Liver (tissue), 9 donors: ENCODE measurements around the gene BEGAIN. TPM values are rescaled to one million over a fixed set of nuclear protein-coding genes. Genes with fewer than 3 reads are reported as not detected.

Experiments
- DNase-seq: peaks from one replicate; pipeline ENCODE4 v3.0.0-alpha.2; 2017; ENCODE audit warnings: low spot score
- H3K27ac ChIP-seq, 2 donors: one replicate each; pipeline ENCODE4 v1.7.0; 2013; ENCODE audit warnings: inconsistent platforms in 2 of 2, low read length in 2 of 2, control low read depth in 1 of 2, low read depth in 1 of 2, mild to moderate bottlenecking in 1 of 2
- H3K27me3 ChIP-seq, 4 donors: one replicate each; pipeline versions ENCODE4 v1.6.1 to v1.7.0; 2013; ENCODE audit warnings: low read length in 3 of 4, inconsistent platforms in 1 of 4, mild to moderate bottlenecking in 1 of 4, moderate library complexity in 1 of 4; ENCODE audit not compliant: control insufficient read depth in 4 of 4, insufficient read depth in 4 of 4
- H3K36me3 ChIP-seq, 4 donors: one replicate each; pipeline versions ENCODE4 v1.6.1 to v1.7.0; 2013; ENCODE audit warnings: low read length in 3 of 4, mild to moderate bottlenecking in 3 of 4, low read depth in 1 of 4, moderate library complexity in 1 of 4; ENCODE audit not compliant: control insufficient read depth in 4 of 4, insufficient read depth in 3 of 4
- H3K4me1 ChIP-seq, 4 donors: one replicate each; pipeline versions ENCODE4 v1.6.1 to v1.7.0; 2013; ENCODE audit warnings: low read length in 3 of 4, mild to moderate bottlenecking in 3 of 4, moderate library complexity in 1 of 4; ENCODE audit not compliant: control insufficient read depth in 4 of 4, insufficient read depth in 4 of 4
- H3K4me3 ChIP-seq, 3 donors: one replicate each; pipeline versions ENCODE4 v1.6.1 to v1.7.0; 2013; ENCODE audit warnings: low read length in 3 of 3, control low read depth in 1 of 3, low read depth in 1 of 3, mild to moderate bottlenecking in 1 of 3
- H3K9ac ChIP-seq, 2 donors: one replicate each; pipeline ENCODE4 v1.7.0; 2013; ENCODE audit warnings: low read length in 2 of 2, mild to moderate bottlenecking in 2 of 2, moderate library complexity in 2 of 2, control low read depth in 1 of 2, low read depth in 1 of 2
- H3K9me3 ChIP-seq, 4 donors: one replicate each; pipeline versions ENCODE4 v1.6.1 to v1.7.0; 2013; ENCODE audit warnings: low read length in 3 of 4; ENCODE audit not compliant: control insufficient read depth in 4 of 4
- FOXA1 ChIP-seq: IDR thresholded peaks from 2 replicates; pipeline ENCODE4 v1.6.1; 2016; ENCODE audit warnings: antibody characterized with exemption
- GABPA ChIP-seq, 2 donors: IDR thresholded peaks in 1 of 2; conservative IDR thresholded peaks in 1 of 2; 2 replicates each; pipeline ENCODE4 v1.6.1; 2016; ENCODE audit warnings: antibody characterized with exemption in 2 of 2, mild to moderate bottlenecking in 1 of 2, moderate library complexity in 1 of 2
- HNF4A ChIP-seq, 2 donors: conservative IDR thresholded peaks; 2 replicates each; pipeline ENCODE4 v1.6.1; 2016; ENCODE audit warnings: antibody characterized with exemption in 2 of 2, mild to moderate bottlenecking in 2 of 2
- JUND ChIP-seq, 2 donors: IDR thresholded peaks; 2 replicates each; pipeline ENCODE4 v1.6.1; 2016; ENCODE audit warnings: antibody characterized with exemption in 2 of 2
- NR2F2 ChIP-seq: IDR thresholded peaks from 2 replicates; pipeline ENCODE4 v1.6.1; 2016; ENCODE audit warnings: antibody characterized with exemption
- RXRA ChIP-seq, 2 donors: IDR thresholded peaks; 2 replicates each; pipeline ENCODE4 v1.6.1; 2017 to 2018; ENCODE audit warnings: antibody characterized with exemption in 2 of 2, mild to moderate bottlenecking in 1 of 2
- SP1 ChIP-seq: IDR thresholded peaks from 2 replicates; pipeline ENCODE4 v1.6.1; 2018; ENCODE audit warnings: antibody characterized with exemption, mild to moderate bottlenecking
- TAF1 ChIP-seq: conservative IDR thresholded peaks from 2 replicates; pipeline ENCODE4 v1.6.1; 2016; ENCODE audit warnings: antibody characterized with exemption, mild to moderate bottlenecking
- YY1 ChIP-seq: IDR thresholded peaks from 2 replicates; pipeline ENCODE4 v1.6.1; 2016; ENCODE audit warnings: antibody characterized with exemption, mild to moderate bottlenecking
- WGBS: extraction: QIAGEN DNeasy Blood & Tissue Kit; methylation state at CpG from one replicate; pipeline ENCODE4 v1.1.7; 2013; 5-methylcytosine and 5-hydroxymethylcytosine counted together
- polyA plus RNA-seq, 2 donors: library from polyadenylated mRNA; stranded (reverse) in 1 of 2; unstranded in 1 of 2; fragments of 200-250 nt in 1 of 2; fragments of >200 nt in 1 of 2; fragmentation: Nextera tagmentation in 1 of 2; extraction: Ambion mirVana in 1 of 2; gene quantifications; one replicate each; pipeline versions ENCODE4 v1.2.1 to v1.2.3, GENCODE V29; 2013 to 2015
- total RNA-seq, 2 donors: library from RNA; depleted of rRNA; stranded (reverse); fragments of >200 nt; gene quantifications; one replicate each; pipeline ENCODE4 v1.2.3, GENCODE V29; 2014
- TF ChIP-seq, protein P1 (sequence below): IDR thresholded peaks from 2 replicates; pipeline ENCODE4 v1.6.1; 2016; ENCODE audit warnings: antibody characterized with exemption
- TF ChIP-seq, protein P2 (sequence below): IDR thresholded peaks from 2 replicates; pipeline ENCODE4 v1.6.1; 2016; ENCODE audit warnings: antibody characterized with exemption
- TF ChIP-seq, protein P3 (sequence below): IDR thresholded peaks from 2 replicates; pipeline ENCODE4 v1.6.1; 2016; ENCODE audit warnings: antibody characterized with exemption
- TF ChIP-seq, protein P4 (sequence below): IDR thresholded peaks from 2 replicates; pipeline ENCODE4 v1.6.1; 2016; ENCODE audit warnings: antibody characterized with exemption, mild to moderate bottlenecking
- TF ChIP-seq, protein P5 (sequence below): fragments of 150-350 bp; IDR thresholded peaks from 2 replicates; pipeline ENCODE4 v1.5.1; 2017; ENCODE audit warnings: improper control_type of control experiment, low read depth, low read length; ENCODE audit not compliant: missing input control
- donor health status: healthy.
- donor health status: healthy.
- donor health status: healthy.
- donor health status: healthy.
- donor health status: healthy.

The BEGAIN gene
- total and polyA plus RNA-seq, 4 donors: 0.11 to 1.9 (median 0.29) TPM

DNA sequence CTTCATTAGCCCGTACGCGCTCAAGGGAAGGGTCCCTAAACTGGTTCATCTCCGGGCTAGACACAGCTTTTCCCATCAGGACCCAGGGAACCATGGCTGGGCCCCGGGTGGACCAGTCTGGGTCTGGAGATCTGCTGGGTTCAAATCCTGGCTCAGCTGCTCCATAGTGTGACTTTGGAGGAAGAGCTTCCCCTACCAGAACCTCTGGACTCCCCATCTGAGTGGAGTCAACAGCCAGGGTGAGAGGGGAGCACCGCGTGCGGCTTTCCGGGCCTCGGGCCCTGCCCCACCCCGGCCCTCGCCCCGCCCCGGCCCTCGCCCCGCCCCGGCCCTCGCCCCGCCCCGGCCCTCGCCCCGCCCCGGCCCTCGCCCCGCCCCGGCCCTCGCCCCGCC lies 41.2 kb downstream of the BEGAIN start:
- no peaks in the 10 kb centered on the region for H3K36me3 ChIP-seq
- peaks cover 0 to 6% (median 2%) of the 10 kb centered on the region in 4 donors for H3K4me1 ChIP-seq
- H3K27me3 ChIP-seq: no peaks in the 10 kb centered on the region
- no peaks in the 10 kb centered on the region for H3K9me3 ChIP-seq
- H3K4me3 ChIP-seq: peak overlapping the region in 1 of 3 donors; percentile 43
- H3K27ac ChIP-seq: no peak overlapping the region
- no peak overlapping the region for H3K9ac ChIP-seq
- 22% methylated on average over 21 of the region's 28 CpGs for WGBS
- no peak for TF ChIP-seq RXRA (IDR thresholded peaks at IDR 0.05)
- TF ChIP-seq HNF4A (conservative IDR thresholded peaks at IDR 0.05): no peak
- TF ChIP-seq, protein P1, sequence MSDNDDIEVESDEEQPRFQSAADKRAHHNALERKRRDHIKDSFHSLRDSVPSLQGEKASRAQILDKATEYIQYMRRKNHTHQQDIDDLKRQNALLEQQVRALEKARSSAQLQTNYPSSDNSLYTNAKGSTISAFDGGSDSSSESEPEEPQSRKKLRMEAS: no peak
- no peak for DNase-seq

DNA sequence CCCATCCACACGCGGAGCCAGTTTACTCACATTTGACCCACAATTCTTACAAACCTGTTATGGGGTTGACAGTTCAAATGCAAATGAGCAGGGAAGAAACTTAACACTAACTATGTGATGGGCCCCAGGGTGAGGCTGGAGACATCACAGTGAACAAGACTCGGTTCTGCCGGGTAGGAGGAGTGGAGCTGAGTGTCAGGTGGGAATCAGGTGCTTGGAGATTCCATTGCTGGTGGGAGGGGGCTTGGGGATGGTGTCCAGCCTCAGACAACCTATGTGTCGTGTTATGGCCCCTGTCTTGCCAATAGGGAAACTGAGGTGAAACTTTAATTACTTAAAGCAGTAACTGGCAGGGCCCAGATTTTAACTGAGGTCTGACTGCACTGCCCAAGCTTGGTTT lies 41.9 kb downstream of the BEGAIN start:
- TF ChIP-seq, protein P2, sequence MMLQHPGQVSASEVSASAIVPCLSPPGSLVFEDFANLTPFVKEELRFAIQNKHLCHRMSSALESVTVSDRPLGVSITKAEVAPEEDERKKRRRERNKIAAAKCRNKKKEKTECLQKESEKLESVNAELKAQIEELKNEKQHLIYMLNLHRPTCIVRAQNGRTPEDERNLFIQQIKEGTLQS: no peak
- TF ChIP-seq NR2F2 (no peak), SP1 (no peak), GABPA (IDR thresholded peaks at IDR 0.05 in 1 of 2, conservative IDR thresholded peaks at IDR 0.05 in 1 of 2) (no peak), YY1 (no peak), FOXA1 (no peak), RXRA (IDR thresholded peaks at IDR 0.05) (no peak), JUND (IDR thresholded peaks at IDR 0.05) (no peak), TAF1 (no peak), HNF4A (conservative IDR thresholded peaks at IDR 0.05) (no peak)
- TF ChIP-seq, protein P3, sequence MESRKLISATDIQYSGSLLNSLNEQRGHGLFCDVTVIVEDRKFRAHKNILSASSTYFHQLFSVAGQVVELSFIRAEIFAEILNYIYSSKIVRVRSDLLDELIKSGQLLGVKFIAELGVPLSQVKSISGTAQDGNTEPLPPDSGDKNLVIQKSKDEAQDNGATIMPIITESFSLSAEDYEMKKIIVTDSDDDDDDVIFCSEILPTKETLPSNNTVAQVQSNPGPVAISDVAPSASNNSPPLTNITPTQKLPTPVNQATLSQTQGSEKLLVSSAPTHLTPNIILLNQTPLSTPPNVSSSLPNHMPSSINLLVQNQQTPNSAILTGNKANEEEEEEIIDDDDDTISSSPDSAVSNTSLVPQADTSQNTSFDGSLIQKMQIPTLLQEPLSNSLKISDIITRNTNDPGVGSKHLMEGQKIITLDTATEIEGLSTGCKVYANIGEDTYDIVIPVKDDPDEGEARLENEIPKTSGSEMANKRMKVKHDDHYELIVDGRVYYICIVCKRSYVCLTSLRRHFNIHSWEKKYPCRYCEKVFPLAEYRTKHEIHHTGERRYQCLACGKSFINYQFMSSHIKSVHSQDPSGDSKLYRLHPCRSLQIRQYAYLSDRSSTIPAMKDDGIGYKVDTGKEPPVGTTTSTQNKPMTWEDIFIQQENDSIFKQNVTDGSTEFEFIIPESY: no peak
- TF ChIP-seq, protein P1: no peak
- TF ChIP-seq, protein P4, sequence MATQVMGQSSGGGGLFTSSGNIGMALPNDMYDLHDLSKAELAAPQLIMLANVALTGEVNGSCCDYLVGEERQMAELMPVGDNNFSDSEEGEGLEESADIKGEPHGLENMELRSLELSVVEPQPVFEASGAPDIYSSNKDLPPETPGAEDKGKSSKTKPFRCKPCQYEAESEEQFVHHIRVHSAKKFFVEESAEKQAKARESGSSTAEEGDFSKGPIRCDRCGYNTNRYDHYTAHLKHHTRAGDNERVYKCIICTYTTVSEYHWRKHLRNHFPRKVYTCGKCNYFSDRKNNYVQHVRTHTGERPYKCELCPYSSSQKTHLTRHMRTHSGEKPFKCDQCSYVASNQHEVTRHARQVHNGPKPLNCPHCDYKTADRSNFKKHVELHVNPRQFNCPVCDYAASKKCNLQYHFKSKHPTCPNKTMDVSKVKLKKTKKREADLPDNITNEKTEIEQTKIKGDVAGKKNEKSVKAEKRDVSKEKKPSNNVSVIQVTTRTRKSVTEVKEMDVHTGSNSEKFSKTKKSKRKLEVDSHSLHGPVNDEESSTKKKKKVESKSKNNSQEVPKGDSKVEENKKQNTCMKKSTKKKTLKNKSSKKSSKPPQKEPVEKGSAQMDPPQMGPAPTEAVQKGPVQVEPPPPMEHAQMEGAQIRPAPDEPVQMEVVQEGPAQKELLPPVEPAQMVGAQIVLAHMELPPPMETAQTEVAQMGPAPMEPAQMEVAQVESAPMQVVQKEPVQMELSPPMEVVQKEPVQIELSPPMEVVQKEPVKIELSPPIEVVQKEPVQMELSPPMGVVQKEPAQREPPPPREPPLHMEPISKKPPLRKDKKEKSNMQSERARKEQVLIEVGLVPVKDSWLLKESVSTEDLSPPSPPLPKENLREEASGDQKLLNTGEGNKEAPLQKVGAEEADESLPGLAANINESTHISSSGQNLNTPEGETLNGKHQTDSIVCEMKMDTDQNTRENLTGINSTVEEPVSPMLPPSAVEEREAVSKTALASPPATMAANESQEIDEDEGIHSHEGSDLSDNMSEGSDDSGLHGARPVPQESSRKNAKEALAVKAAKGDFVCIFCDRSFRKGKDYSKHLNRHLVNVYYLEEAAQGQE: no peak
- TF ChIP-seq, protein P5, sequence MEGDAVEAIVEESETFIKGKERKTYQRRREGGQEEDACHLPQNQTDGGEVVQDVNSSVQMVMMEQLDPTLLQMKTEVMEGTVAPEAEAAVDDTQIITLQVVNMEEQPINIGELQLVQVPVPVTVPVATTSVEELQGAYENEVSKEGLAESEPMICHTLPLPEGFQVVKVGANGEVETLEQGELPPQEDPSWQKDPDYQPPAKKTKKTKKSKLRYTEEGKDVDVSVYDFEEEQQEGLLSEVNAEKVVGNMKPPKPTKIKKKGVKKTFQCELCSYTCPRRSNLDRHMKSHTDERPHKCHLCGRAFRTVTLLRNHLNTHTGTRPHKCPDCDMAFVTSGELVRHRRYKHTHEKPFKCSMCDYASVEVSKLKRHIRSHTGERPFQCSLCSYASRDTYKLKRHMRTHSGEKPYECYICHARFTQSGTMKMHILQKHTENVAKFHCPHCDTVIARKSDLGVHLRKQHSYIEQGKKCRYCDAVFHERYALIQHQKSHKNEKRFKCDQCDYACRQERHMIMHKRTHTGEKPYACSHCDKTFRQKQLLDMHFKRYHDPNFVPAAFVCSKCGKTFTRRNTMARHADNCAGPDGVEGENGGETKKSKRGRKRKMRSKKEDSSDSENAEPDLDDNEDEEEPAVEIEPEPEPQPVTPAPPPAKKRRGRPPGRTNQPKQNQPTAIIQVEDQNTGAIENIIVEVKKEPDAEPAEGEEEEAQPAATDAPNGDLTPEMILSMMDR: no peak
- H3K4me1 ChIP-seq: peaks cover 0 to 6% (median 2%) of the 10 kb centered on the region in 4 donors
- no peaks in the 10 kb centered on the region for H3K27me3 ChIP-seq
- no peak for DNase-seq
- H3K36me3 ChIP-seq: no peaks in the 10 kb centered on the region
- no peak overlapping the region for H3K4me3 ChIP-seq
- H3K9ac ChIP-seq: no peak overlapping the region
- H3K9me3 ChIP-seq: no peaks in the 10 kb centered on the region
- 85% methylated on average over 5 of the region's 5 CpGs for WGBS
- no peak overlapping the region for H3K27ac ChIP-seq
